ENCODE data around the gene POLR2E. TPM values are rescaled to one million over a fixed set of nuclear protein-coding genes. Genes with fewer than 3 reads are reported as not detected.

Gene POLR2E
- total and polyA plus RNA-seq, 10 of the 15 experiments (the other 5 are each of a cell fraction or from before 2014, with no cell fraction given), result 4.0 to 487 (median 200) TPM

DNA sequence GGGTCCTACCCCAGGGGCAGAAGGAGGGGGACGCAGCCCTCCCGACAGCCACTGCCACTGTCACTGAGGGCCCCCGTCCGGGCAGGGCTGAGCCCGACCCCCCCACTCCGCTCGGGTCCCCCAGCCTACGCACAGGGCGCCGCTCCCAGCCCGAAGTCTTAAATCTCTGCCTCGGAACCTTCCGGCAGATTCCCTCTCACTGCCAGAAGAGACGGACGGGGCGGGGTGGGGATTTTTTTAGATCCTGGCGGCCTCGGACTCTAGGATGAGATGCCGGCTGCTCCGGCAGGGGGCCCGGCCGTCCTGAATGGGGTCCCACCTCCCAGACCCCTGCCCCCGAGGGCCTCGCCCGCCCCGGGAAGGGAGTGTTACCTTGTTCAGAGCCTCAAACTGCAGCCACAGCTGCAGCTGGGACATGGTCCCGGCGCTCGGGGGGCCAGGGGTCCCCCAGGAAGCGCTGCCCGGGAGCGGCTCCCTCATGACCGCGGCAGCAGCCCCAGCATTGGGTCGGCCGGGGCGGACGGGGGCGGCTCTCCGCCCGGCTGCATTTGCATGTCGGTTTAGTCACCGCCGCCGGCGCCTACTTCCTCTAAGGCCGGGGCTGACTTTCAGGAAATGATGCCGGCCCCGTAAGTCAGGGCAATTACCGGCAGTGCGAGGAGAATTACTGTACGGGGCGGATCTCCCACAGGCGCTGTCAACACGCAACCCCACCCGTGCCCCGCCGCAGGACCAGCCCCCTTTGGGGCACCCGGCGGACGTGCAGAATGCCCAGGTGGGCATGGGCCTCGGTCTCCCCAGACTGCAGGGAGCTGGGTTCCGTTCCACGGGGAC, 36.8 kb upstream of the POLR2E start (continued):
- TF ChIP-seq, protein P1, sequence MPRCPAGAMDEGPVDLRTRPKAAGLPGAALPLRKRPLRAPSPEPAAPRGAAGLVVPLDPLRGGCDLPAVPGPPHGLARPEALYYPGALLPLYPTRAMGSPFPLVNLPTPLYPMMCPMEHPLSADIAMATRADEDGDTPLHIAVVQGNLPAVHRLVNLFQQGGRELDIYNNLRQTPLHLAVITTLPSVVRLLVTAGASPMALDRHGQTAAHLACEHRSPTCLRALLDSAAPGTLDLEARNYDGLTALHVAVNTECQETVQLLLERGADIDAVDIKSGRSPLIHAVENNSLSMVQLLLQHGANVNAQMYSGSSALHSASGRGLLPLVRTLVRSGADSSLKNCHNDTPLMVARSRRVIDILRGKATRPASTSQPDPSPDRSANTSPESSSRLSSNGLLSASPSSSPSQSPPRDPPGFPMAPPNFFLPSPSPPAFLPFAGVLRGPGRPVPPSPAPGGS (IDR thresholded peaks at IDR 0.05; ENCODE audit: borderline replicate concordance, insufficient read depth, low read depth, low read length, poor library complexity, severe bottlenecking), result no peak
- TF ChIP-seq, protein P2, sequence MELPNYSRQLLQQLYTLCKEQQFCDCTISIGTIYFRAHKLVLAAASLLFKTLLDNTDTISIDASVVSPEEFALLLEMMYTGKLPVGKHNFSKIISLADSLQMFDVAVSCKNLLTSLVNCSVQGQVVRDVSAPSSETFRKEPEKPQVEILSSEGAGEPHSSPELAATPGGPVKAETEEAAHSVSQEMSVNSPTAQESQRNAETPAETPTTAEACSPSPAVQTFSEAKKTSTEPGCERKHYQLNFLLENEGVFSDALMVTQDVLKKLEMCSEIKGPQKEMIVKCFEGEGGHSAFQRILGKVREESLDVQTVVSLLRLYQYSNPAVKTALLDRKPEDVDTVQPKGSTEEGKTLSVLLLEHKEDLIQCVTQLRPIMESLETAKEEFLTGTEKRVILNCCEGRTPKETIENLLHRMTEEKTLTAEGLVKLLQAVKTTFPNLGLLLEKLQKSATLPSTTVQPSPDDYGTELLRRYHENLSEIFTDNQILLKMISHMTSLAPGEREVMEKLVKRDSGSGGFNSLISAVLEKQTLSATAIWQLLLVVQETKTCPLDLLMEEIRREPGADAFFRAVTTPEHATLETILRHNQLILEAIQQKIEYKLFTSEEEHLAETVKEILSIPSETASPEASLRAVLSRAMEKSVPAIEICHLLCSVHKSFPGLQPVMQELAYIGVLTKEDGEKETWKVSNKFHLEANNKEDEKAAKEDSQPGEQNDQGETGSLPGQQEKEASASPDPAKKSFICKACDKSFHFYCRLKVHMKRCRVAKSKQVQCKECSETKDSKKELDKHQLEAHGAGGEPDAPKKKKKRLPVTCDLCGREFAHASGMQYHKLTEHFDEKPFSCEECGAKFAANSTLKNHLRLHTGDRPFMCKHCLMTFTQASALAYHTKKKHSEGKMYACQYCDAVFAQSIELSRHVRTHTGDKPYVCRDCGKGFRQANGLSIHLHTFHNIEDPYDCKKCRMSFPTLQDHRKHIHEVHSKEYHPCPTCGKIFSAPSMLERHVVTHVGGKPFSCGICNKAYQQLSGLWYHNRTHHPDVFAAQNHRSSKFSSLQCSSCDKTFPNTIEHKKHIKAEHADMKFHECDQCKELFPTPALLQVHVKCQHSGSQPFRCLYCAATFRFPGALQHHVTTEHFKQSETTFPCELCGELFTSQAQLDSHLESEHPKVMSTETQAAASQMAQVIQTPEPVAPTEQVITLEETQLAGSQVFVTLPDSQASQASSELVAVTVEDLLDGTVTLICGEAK (IDR thresholded peaks at IDR 0.05; ENCODE audit: borderline replicate concordance), result peak; percentile 48; the same call in 1 of the 2 replicates
- TF ChIP-seq FOXK2 (IDR thresholded peaks at IDR 0.05) (no peak), NFYA (IDR thresholded peaks at IDR 0.05; ENCODE audit: borderline replicate concordance, low read depth, low read length) (no peak), STAT1 (conservative IDR thresholded peaks at IDR 0.05) (no peak), RFX5 (IDR thresholded peaks at IDR 0.05; ENCODE audit: low read depth, low read length) (no peak), NR2F1 (conservative IDR thresholded peaks at IDR 0.05) (peak; percentile 48; the same call in 1 of the 2 replicates), PAX5 (IDR thresholded peaks at IDR 0.05; ENCODE audit: borderline replicate concordance, low read depth, low read length) (no peak), BRCA1 (IDR thresholded peaks at IDR 0.05; ENCODE audit: low read depth, low read length) (peak; percentile 8; the same call in 1 of the 2 replicates), ZNF384 (IDR thresholded peaks at IDR 0.05; ENCODE audit: borderline replicate concordance, low read depth, low read length) (no peak), SMC3 (IDR thresholded peaks at IDR 0.05; ENCODE audit: borderline replicate concordance, low read length) (no peak), RELA (IDR thresholded peaks at IDR 0.05; ENCODE audit: borderline replicate concordance, partially characterized antibody) (no peak), POLR2AphosphoS2 (IDR thresholded peaks at IDR 0.05; ENCODE audit: low read depth, low read length) (no peak), ZNF274 (IDR thresholded peaks at IDR 0.05; ENCODE audit: insufficient read depth, insufficient read length) (no peak), YY1 (IDR thresholded peaks at IDR 0.05; ENCODE audit: low read depth, low read length) (peak; percentile 67; the same call in 1 of the 2 replicates), RB1 (IDR thresholded peaks at IDR 0.05; ENCODE audit: borderline replicate concordance) (no peak), POLR2A (IDR thresholded peaks at IDR 0.05; ENCODE audit: low read depth, low read length) (peak; percentile 80), GATAD2B (conservative IDR thresholded peaks at IDR 0.05; ENCODE audit: low read depth) (peak; percentile 79), NFIC (IDR thresholded peaks at IDR 0.05; ENCODE audit: low read depth, low read length) (no peak)
- TF ChIP-seq, protein P3, sequence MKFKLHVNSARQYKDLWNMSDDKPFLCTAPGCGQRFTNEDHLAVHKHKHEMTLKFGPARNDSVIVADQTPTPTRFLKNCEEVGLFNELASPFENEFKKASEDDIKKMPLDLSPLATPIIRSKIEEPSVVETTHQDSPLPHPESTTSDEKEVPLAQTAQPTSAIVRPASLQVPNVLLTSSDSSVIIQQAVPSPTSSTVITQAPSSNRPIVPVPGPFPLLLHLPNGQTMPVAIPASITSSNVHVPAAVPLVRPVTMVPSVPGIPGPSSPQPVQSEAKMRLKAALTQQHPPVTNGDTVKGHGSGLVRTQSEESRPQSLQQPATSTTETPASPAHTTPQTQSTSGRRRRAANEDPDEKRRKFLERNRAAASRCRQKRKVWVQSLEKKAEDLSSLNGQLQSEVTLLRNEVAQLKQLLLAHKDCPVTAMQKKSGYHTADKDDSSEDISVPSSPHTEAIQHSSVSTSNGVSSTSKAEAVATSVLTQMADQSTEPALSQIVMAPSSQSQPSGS (IDR thresholded peaks at IDR 0.05; ENCODE audit: low read length), result no peak
- TF ChIP-seq, protein P4, sequence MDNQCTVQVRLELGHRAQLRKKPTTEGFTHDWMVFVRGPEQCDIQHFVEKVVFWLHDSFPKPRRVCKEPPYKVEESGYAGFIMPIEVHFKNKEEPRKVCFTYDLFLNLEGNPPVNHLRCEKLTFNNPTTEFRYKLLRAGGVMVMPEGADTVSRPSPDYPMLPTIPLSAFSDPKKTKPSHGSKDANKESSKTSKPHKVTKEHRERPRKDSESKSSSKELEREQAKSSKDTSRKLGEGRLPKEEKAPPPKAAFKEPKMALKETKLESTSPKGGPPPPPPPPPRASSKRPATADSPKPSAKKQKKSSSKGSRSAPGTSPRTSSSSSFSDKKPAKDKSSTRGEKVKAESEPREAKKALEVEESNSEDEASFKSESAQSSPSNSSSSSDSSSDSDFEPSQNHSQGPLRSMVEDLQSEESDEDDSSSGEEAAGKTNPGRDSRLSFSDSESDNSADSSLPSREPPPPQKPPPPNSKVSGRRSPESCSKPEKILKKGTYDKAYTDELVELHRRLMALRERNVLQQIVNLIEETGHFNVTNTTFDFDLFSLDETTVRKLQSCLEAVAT (IDR thresholded peaks at IDR 0.05), result no peak

All from GM12878 (cell line).